GM19099 (cell line): Measurements from ENCODE around the gene LLGL2.

Experiments
- POLR2A ChIP-seq: IDR thresholded peaks from 3 replicates; pipeline ENCODE4 v1.6.1; 2011; ENCODE audit warnings: low read depth; ENCODE audit not compliant: insufficient read length; ENCODE audit errors: extremely low read depth

The LLGL2 gene

DNA sequence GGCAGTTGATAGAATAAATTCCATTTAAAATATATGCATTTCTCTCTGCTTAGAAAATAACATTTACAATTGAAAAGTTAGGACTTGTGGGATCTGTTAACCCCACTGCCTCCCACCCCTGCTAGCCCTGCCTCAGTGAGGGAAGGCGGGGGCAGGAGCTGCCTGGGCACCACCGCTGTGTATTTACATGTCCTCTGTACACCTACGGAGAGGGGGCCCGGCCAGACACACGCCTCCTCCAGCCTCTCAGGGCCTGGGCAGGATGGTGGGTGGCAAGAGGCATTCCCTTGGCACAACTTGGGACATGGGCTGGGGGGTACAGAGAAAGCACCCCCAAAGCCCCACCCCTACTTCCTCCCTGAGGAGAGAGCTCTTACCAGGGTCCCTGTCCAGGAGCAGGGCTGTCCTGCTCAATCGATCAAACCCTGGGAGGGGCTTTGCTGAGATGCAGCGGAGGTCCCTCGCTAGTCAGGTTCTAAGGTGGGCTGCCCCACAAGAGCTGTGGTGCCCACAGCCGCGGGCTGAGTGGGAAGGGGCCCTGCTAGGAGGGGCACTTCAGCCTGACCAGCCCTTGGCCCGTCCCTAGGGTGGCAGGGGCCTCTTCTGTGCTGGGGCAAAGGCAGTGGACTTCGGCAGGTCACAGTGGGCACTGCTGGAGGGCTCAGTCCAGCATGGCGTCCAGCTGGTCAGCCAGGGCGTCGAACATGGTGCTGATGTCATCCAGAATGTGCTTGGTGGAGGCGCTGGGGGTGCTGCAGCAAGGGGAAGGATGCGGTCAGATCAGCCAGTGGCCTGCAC, 24.9 kb upstream of the LLGL2 start:
- no peak for TF ChIP-seq POLR2A

DNA sequence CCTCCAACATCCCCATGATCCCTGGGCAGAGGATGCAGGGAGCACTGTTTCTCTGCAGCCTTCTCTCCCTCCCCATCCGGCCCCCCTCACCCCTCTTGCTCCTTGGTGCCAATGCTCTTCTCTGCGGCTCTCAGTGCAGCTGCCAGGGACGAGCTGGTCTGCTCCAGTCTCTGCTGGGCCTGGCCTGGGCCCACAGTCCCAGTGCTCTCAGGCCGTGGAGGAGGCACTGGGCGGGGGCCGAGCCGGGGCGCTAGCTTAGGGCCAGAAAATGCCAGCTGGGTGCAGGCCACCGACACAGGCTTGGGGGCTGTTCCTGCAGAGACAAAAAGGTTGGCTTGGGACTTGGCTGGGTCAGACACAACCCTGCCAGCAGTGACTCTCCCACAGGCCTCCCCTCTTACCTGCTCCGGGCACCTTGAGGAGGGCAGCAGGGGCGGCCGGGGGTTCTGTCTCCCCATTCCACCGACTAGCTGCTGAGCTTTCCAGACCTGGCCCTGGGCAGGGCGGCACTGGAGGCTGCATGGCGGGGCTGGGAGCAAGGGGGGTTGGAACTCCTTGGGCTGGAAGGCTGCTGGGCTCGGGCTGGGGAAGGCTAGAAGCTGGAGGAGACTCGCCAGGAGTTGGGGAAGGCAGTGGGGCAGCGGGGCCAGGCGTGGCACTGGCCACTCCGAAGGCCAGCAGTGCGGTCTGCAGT, 24.0 kb upstream of the LLGL2 start:
- TF ChIP-seq POLR2A: no peak

DNA sequence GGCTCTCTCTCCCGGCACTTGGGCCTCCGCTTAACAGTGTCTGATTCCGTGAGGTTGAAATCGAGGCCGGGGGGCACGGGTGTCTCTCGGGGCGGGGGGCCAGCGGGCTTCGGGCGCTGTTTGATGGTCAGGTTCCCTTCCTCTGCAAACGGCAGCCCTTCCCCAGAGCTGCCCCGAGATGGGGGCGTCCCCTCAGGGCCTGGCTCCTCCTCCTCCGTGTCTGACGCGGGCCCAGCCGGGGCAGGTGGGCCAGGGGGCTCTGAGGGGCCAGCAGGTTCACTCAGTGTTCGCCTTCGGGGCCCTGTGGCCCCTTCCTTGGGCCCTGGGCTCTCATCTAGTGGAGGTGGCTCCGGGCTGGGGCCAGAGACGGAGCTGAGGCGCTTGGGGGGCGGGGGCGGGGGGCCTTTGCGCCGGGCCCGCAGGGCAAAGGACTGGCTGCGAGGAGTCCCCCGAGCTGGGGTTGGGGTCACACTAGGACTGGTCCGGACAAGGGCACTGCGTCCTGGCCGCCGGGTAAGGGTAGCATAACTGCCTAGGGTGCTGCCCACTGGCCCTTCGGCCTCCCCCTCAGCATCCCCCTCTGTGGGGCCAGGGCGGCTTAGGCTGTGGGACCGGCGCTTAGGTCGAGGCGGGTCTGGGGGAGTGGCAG, 23.3 kb upstream of the LLGL2 start:
- TF ChIP-seq POLR2A: no peak

DNA sequence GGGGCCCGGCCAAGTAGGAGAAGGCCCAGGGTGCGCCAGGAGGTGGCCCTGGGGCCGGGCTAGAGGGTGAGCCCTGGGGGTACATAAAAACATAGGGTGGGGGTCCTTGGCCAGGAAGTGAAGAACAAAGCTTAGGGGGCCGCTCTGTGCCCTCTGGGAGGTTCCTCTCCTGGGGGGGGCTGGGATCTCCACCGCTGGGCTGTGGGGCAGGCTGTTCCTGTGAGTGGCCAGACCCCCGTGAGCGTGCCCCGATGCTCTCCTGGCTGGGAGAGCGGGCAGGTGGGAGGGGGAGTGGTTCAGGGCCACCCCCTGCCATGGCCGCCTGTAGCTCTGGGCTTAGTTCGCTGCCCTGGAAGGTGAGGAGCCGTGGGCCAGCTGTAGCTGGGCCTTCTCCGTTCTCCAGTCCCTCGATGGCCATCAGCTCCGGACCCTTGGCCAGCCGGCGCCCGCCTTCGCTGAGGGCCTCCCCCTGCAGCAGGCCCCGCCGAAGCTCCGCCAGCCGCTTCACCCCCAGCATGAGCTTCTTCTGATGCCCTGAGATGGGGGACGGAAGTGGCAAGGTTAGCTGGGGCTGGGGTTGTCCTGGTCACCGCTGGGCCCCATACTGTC, 22.7 kb upstream of the LLGL2 start:
- TF ChIP-seq POLR2A: no peak

DNA sequence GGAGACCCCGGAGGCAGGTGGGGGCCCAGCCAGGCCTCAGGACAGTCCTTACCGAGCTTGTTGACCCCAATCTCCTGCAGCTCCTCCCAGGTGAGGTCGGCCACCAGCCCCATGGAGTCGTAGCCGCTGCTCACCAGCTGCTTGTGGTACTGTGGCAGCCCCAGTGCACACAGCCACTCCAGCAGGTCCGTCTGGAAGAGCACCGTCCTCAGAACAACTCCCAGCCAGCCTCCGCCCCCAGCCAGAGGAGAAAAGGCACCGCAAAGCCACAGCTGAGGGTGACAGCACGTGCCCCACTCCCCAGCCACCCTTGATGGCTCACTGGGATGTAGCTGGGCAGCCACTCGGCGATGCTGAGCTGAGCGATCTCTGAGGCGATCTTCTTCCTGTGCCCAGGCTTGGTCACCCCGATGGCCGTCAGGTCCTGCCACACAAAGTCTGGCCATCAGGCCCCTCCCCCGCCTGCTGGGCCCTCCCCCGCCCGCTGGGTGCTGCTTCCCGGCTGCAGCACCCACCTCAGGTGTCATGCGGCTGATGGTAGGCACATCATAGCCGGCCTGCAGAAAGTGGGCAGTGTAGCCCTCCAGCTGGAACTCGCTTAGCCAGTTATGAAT, 22.1 kb upstream of the LLGL2 start:
- no peak for TF ChIP-seq POLR2A

DNA sequence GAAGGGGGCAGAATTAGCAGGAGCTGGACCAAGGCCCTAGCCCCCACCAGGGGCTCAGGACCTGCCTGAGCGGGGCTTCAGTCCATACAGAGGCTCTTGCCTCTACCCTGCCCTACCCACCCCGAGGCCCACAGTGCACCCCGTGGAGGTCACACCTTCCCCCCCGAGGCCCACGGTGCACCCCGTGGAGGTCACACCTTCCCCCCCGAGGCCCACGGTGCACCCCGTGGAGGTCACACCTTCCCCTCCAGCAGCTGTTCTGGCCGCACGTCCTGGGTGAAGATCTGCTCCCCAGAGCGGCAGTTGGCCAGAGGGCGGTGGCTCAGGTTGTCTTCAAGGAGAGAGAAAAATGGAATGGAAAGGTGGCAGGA, 21.5 kb upstream of the LLGL2 start:
- TF ChIP-seq POLR2A: no peak

DNA sequence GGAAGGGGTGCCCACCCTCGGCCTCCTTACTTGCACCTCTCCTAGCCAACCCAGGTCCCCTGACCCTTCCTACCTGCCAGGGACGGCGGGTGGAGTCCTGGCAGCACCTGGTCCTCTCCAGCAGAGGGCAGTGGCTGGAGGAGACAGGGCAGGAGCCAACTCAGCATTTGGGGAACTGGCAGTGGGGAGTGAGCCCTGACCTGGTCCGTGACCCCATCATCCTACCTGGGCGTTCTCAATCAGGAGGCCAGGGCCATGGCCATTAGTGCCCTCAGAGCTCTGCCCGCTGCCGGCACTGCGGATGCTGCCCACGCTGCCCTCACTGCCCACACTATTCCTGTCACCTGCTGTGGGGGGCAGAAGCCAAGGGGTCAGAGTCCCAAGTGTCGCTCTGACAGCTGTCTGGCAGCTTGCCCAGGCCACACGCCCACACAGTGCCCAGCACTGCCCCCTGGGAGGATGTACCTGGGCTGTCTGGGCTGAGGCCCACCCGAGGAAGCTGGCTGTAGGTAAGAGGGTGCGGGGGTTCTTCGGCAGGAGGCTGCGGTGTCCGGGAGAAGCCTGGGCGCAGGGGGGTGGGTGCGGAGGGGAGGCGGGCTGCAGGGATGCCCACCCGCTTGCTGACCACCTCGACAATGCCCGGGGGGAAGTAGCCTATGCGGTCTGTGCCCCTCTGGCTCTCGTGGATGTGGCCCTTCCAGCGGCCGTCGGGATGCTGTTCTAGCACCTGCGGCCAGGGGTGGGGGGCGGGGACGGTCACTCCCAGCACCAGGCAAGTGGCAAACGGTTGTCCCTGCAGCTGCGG, 20.9 kb upstream of the LLGL2 start:
- no peak for TF ChIP-seq POLR2A

DNA sequence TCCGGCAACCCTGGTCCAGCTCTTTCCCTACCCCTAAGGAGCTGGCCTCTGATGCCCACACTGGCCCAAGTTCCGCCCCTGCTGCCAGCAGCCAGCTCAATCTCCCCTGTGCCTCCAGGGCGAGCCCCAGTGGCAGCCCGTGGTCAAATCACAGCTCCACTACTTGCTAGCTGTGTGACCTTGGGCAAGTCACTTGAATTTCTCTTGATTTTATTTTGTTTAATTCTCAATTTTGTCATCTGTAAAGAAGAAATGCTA, 20.4 kb upstream of the LLGL2 start:
- TF ChIP-seq POLR2A: no peak

DNA sequence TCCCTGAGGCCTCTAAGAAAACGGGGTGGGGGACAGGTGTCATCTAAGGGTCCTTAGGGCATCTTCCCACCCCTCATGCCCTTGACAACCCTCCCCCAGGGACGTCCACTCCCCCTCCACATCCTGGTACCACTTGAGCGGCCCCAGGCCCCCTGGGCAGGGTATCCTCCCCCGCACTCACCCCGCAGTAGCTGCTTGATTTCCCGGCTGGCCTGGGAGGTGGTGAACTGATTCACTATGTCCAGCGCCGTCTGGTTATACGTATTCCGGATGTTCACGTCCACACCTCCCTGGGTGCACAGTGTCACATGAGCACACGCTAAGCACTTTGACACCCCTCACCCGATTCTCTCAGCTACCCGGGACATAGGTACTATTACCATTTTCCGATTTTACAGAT, 19.9 kb upstream of the LLGL2 start:
- no peak for TF ChIP-seq POLR2A

DNA sequence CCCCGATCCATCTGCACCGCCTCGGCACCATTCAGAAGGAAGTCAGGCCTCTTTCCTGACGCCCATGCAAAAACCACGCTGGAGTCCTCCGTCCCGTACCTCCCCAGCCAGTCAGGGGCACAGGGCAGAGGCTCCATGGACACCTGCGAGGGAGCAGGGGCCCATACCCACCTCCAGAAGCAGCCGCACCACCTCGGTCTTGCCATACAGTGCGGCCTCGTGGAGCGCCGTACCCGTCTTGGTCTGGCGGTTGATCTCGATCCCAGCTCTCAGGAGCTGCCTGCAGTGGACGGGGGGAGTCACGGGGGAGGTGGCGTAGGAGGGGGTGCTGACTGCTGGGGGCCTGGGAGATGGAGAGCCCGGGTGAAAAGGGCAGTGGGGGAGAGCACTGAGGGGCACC, 19.4 kb upstream of the LLGL2 start:
- no peak for TF ChIP-seq POLR2A

DNA sequence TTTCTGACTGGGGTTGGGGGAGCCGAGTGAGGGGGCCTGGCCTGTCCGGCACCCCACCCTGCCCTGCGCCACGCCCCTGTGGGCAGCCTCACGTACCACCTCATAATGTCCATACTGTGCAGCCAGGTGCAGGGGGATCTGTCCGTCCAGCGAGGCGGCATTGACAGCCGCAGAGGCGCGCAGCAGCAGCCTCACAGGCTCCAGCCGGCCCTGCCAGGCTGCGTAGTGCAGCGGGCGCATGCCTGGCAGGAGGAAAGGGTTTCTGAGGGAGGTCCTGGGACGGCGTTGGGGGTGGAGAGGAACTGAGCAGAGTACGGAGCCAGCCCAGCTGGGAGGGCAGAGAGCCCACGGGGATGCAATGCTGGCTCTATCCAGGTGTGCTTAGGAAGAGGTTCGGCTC, 18.6 kb upstream of the LLGL2 start:
- TF ChIP-seq POLR2A: no peak

DNA sequence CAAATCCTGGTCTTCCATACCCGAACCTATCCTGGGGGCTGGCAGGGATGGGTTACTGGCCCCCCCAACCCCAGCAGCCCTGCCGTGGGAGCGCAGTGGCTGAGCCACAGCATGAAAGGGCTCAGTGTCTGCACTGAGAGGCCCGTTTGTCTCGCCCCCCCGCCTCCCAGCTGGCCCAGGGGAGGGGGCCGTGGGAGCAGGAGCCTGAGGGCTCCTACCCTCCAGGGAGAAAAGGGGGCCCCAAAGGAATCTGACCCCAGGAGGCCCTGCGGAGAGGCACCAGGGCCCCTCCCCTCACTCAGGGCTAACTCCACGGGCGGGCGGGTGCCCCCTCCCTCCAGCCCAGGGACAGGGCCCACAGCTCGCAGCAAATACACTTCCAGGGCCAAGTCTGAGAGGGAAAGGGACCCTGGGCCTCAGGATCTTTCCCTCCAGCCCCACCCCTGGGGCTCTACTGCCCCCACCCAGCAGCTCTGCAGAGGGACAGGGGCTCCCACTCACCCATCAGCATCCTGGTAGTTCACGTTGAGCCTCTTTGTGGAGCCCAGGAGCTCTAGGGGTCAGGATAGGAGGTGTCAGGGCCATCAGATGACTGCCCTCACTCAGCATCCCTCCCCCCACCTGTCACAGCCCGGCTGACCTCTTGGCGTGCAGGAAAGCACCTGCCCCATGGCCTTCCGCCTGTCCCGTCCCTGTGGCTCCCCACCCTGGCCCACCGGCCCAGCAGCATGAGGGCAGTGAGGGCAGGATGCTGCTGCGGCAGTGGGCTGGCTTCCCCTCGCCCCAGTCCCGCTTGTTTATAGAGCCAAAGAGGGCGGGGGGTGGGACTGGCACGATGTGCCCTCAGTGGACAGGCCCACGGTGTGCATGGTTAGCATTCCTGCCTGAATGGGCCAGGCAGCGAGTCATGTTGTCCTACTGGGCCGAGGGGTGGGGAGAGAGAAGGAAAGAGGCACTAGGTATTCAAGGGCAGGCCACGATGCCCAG, 17.5 kb upstream of the LLGL2 start:
- TF ChIP-seq POLR2A: no peak

DNA sequence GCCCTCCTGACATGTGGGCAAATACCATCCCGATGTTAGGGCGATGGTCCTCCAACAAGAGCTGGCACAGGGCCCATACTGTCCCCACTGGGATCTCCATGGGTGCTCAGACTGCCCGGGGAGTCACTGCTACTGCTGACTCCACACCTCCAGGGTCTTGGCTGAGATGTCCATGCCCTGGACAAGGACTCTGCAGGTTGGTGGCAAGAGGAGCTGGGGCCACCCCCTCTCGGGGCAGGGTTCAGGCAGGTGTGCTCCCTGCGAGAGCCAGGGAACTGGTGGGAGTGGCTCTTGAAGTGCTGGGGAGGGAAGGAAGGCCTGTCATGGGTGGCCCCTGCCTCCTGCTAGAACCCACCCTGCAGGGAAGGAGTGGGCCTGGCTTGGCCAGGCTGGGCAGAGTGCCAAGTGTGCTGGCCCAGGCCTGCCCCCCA, 16.6 kb upstream of the LLGL2 start:
- no peak for TF ChIP-seq POLR2A
